Mesenchymal stem cell (in vitro differentiated cells and primary cell): ENCODE measurements around the gene CA5B.
A peak's percentile ranks its signal among the peaks of the same experiment; 100 is the strongest.

ENCODE experiments used
- DNase-seq: peaks from one replicate; pipeline ENCODE4 v3.0.0-alpha.2; 2013
- H2AFZ ChIP-seq: one replicate; pipeline ENCODE4 v1.6.1; 2013; ENCODE audit warnings: low read depth, mild to moderate bottlenecking, control low read depth, inconsistent platforms, low read length, moderate library complexity
- H2AK5ac ChIP-seq: 2 replicates; pipeline ENCODE4 v1.6.1; 2013; ENCODE audit warnings: low read length, moderate library complexity, mild to moderate bottlenecking, inconsistent platforms; ENCODE audit not compliant: severe bottlenecking
- H2BK120ac ChIP-seq: one replicate; pipeline ENCODE4 v1.6.1; 2013; ENCODE audit warnings: low read depth, mild to moderate bottlenecking, inconsistent platforms, low read length, moderate library complexity
- H2BK12ac ChIP-seq, 2 experiments: one replicate each; pipeline ENCODE4 v1.6.1; 2013; ENCODE audit warnings: inconsistent platforms in 2 of 2, low read length in 2 of 2, mild to moderate bottlenecking in 2 of 2, moderate library complexity in 2 of 2, control low read depth in 1 of 2
- H2BK15ac ChIP-seq: one replicate; pipeline ENCODE4 v1.6.1; 2013; ENCODE audit warnings: mild to moderate bottlenecking, low read depth, inconsistent platforms; ENCODE audit not compliant: poor library complexity, severe bottlenecking
- H2BK5ac ChIP-seq: 2 replicates; pipeline ENCODE4 v1.6.1; 2013; ENCODE audit warnings: low read depth, mild to moderate bottlenecking, low read length, control low read depth, inconsistent platforms; ENCODE audit not compliant: poor library complexity, severe bottlenecking
- H3K14ac ChIP-seq, 2 experiments: one replicate each; pipeline ENCODE4 v1.6.1; 2013; ENCODE audit warnings: inconsistent platforms in 2 of 2, low read length in 2 of 2, control low read depth in 1 of 2, mild to moderate bottlenecking in 1 of 2, moderate library complexity in 1 of 2
- H3K18ac ChIP-seq, 2 experiments: one replicate each; pipeline ENCODE4 v1.6.1; 2013; ENCODE audit warnings: inconsistent platforms in 2 of 2, low read length in 2 of 2, control low read depth in 1 of 2, low read depth in 1 of 2, mild to moderate bottlenecking in 1 of 2
- H3K23ac ChIP-seq, 2 experiments: one replicate each; pipeline ENCODE4 v1.6.1; 2013; ENCODE audit warnings: inconsistent platforms in 2 of 2, low read length in 2 of 2, mild to moderate bottlenecking in 2 of 2, moderate library complexity in 2 of 2, control low read depth in 1 of 2
- H3K27ac ChIP-seq: 2 replicates; pipeline ENCODE4 v1.5.1; 2013; ENCODE audit warnings: mild to moderate bottlenecking, moderate library complexity, low read length, control low read depth, inconsistent platforms; ENCODE audit not compliant: poor library complexity, severe bottlenecking
- H3K27me3 ChIP-seq, 2 experiments: 2 replicates each; pipeline versions ENCODE4 v1.6.1 to v1.7.0; 2013; ENCODE audit warnings: low read length in 2 of 2, mild to moderate bottlenecking in 2 of 2, moderate library complexity in 2 of 2, control low read depth in 1 of 2, inconsistent platforms in 1 of 2; ENCODE audit not compliant: control insufficient read depth in 1 of 2, insufficient read depth in 1 of 2
- H3K36me3 ChIP-seq, 2 experiments: 2 replicates each; pipeline versions ENCODE4 v1.6.1 to v1.7.0; 2013; ENCODE audit warnings: low read length in 2 of 2, control low read depth in 1 of 2, inconsistent platforms in 1 of 2, low read depth in 1 of 2, mild to moderate bottlenecking in 1 of 2; ENCODE audit not compliant: insufficient read depth in 2 of 2, control insufficient read depth in 1 of 2
- H3K4ac ChIP-seq, 2 experiments: one replicate each; pipeline ENCODE4 v1.6.1; 2013; ENCODE audit warnings: inconsistent platforms in 2 of 2, low read length in 2 of 2, mild to moderate bottlenecking in 2 of 2, moderate library complexity in 2 of 2, control low read depth in 1 of 2, low read depth in 1 of 2
- H3K4me1 ChIP-seq: 2 replicates; pipeline ENCODE4 v1.6.1; 2013; ENCODE audit warnings: low read depth, low read length, control low read depth; ENCODE audit not compliant: control insufficient read depth, insufficient read depth
- H3K4me2 ChIP-seq: 2 replicates; pipeline ENCODE4 v1.6.1; 2013; ENCODE audit warnings: low read length, mild to moderate bottlenecking, inconsistent platforms; ENCODE audit not compliant: poor library complexity, severe bottlenecking
- H3K4me3 ChIP-seq, 2 experiments: 2 replicates each; pipeline versions ENCODE4 v1.5.1 to v1.7.0; 2013; ENCODE audit warnings: low read length in 2 of 2, mild to moderate bottlenecking in 2 of 2, control low read depth in 1 of 2, low read depth in 1 of 2; ENCODE audit not compliant: insufficient read depth in 1 of 2
- H3K79me1 ChIP-seq: replicated peaks from 2 replicates; pipeline ENCODE4 v1.6.1; 2013; ENCODE audit warnings: mild to moderate bottlenecking, control low read depth, low read length, inconsistent platforms; ENCODE audit not compliant: poor library complexity, severe bottlenecking
- H3K9ac ChIP-seq: 2 replicates; pipeline ENCODE4 v1.7.0; 2013; ENCODE audit warnings: mild to moderate bottlenecking, low read length, moderate library complexity
- H3K9me3 ChIP-seq: 2 replicates; pipeline ENCODE4 v1.7.0; 2013; ENCODE audit warnings: mild to moderate bottlenecking, low read length; ENCODE audit not compliant: control insufficient read depth
- H4K8ac ChIP-seq: one replicate; pipeline ENCODE4 v1.6.1; 2013; ENCODE audit warnings: inconsistent platforms, mild to moderate bottlenecking, low read length, moderate library complexity
- H4K91ac ChIP-seq: one replicate; pipeline ENCODE4 v1.6.1; 2013; ENCODE audit warnings: mild to moderate bottlenecking, low read length, inconsistent platforms
- WGBS: methylation state at CpG from one replicate; pipeline ENCODE4 v1.1.7; 2013; ENCODE audit warnings: mixed read lengths; 5-methylcytosine and 5-hydroxymethylcytosine counted together

Gene CA5B

DNA sequence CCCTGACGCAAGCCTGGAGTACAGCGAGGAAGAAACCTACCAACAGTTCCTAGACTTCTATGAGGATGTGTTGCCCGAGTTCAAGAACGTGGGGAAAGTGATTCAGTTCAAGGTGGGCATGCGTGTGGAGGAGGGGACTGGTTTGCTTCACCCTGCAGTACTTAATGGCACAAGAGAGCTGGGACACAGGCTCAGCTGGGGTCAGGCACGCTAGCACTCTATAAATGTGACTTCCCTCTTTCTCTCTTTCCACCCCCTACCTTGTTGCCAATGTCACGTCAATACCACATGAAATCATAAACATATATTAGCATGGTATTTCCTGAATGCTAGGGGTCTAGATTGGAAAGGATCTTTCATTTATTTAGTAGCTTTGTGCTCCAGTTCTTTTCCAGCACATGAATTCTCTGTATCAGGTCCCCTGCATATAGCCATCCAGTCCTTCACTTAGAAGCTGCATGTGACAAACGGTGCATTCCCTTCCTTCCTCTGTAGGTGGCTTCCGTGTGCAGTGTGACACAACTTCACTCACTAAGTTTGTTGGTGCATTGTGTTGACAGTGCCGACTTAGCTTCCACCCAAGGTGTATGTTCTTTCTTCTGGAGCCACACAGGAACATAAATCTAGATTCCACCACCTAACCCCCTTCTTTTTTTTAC lies 77.8 kb downstream of the CA5B start:
- no peak overlapping the region for H3K4me2 ChIP-seq
- H3K27me3 ChIP-seq: no peaks in the 10 kb centered on the region
- WGBS: 81% methylated on average over 8 of the region's 10 CpGs
- no peak overlapping the region for H4K91ac ChIP-seq
- no peak overlapping the region for H2BK15ac ChIP-seq
- no peak overlapping the region for H3K27ac ChIP-seq
- H2BK5ac ChIP-seq: no peak overlapping the region
- H3K4ac ChIP-seq: no peak overlapping the region
- H3K18ac ChIP-seq: no peak overlapping the region
- H4K8ac ChIP-seq: no peak overlapping the region
- H2AFZ ChIP-seq: no peak overlapping the region
- H3K4me3 ChIP-seq: no peak overlapping the region
- no peak overlapping the region for H2BK120ac ChIP-seq
- H2BK12ac ChIP-seq: no peak overlapping the region
- H3K4me1 ChIP-seq: no peaks in the 10 kb centered on the region
- peaks cover 8 to 89% of the 10 kb centered on the region in 2 experiments for H3K36me3 ChIP-seq
- no peak overlapping the region for H3K14ac ChIP-seq
- no peak overlapping the region for H3K9ac ChIP-seq
- peak; percentile 50 for DNase-seq
- no peak overlapping the region for H3K23ac ChIP-seq
- H3K9me3 ChIP-seq: no peaks in the 10 kb centered on the region
- H3K79me1 ChIP-seq: no peaks in the 10 kb centered on the region
- H2AK5ac ChIP-seq: no peak overlapping the region

DNA sequence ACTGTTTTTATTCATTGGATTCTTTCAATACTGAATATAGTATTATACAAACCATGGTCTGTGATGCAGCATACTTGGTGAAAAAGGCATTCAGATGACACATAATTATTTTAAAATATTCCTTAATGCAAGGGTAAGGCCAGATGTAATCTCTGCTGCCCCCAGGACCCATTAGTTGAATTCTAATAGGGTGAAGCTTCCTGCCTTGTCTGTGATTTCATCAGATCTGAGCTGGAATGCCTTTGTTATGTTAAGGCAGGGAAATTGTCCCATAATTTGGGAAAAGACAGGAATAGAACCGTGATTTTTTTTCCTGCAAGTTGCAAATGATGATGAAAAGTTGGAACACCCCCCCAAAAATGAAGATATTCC lies 78.4 kb downstream of the CA5B start:
- H2BK12ac ChIP-seq: no peak overlapping the region
- H3K14ac ChIP-seq: no peak overlapping the region
- no peak overlapping the region for H3K23ac ChIP-seq
- no peak overlapping the region for H3K4me3 ChIP-seq
- H4K91ac ChIP-seq: no peak overlapping the region
- H3K27me3 ChIP-seq: no peaks in the 10 kb centered on the region
- H3K9me3 ChIP-seq: no peaks in the 10 kb centered on the region
- no peak overlapping the region for H2BK120ac ChIP-seq
- no peak overlapping the region for H3K18ac ChIP-seq
- H2AFZ ChIP-seq: no peak overlapping the region
- no peak overlapping the region for H3K4me2 ChIP-seq
- H3K36me3 ChIP-seq: peaks cover 8 to 89% of the 10 kb centered on the region in 2 experiments
- no peak overlapping the region for H2BK5ac ChIP-seq
- H3K79me1 ChIP-seq: no peaks in the 10 kb centered on the region
- no peak overlapping the region for H4K8ac ChIP-seq
- H3K27ac ChIP-seq: no peak overlapping the region
- DNase-seq: peak; percentile 19
- H3K9ac ChIP-seq: no peak overlapping the region
- 8% methylated on average over 1 of the region's 1 CpG for WGBS
- H3K4me1 ChIP-seq: no peaks in the 10 kb centered on the region
- H3K4ac ChIP-seq: no peak overlapping the region
- H2BK15ac ChIP-seq: no peak overlapping the region
- H2AK5ac ChIP-seq: no peak overlapping the region

DNA sequence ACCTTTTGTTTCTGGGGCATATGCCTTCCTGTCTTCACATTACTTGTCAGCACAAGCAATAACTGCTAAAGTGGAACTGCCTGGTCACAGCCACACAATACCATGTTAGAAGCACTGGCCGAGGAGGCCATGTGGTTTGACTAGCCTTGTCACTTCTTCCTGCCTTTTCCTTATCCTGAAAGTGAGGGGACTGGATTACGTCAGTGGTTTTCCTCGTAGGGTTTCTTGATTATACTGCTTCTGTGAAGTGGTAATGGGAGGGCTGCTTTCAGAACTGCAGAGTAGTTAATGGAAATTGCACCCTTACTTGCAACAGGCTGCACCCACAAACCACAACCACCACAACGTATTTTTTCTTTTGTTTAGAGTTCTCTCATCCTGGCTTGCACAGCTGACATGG lies 78.8 kb downstream of the CA5B start:
- no peaks in the 10 kb centered on the region for H3K27me3 ChIP-seq
- H3K18ac ChIP-seq: no peak overlapping the region
- no peak overlapping the region for H2AFZ ChIP-seq
- peak; percentile 74 for DNase-seq
- H2BK5ac ChIP-seq: no peak overlapping the region
- no peak overlapping the region for H2BK120ac ChIP-seq
- H3K9ac ChIP-seq: no peak overlapping the region
- H3K4me1 ChIP-seq: no peaks in the 10 kb centered on the region
- no peak overlapping the region for H3K14ac ChIP-seq
- H3K23ac ChIP-seq: no peak overlapping the region
- no CpG with 5 or more reads among the region's 4 CpGs for WGBS
- H2BK15ac ChIP-seq: no peak overlapping the region
- H4K8ac ChIP-seq: no peak overlapping the region
- no peak overlapping the region for H3K4me3 ChIP-seq
- no peak overlapping the region for H3K27ac ChIP-seq
- H2BK12ac ChIP-seq: no peak overlapping the region
- no peak overlapping the region for H3K4ac ChIP-seq
- no peaks in the 10 kb centered on the region for H3K79me1 ChIP-seq
- H3K4me2 ChIP-seq: no peak overlapping the region
- peaks cover 8 to 87% of the 10 kb centered on the region in 2 experiments for H3K36me3 ChIP-seq
- no peak overlapping the region for H4K91ac ChIP-seq
- H2AK5ac ChIP-seq: no peak overlapping the region
- H3K9me3 ChIP-seq: no peaks in the 10 kb centered on the region

DNA sequence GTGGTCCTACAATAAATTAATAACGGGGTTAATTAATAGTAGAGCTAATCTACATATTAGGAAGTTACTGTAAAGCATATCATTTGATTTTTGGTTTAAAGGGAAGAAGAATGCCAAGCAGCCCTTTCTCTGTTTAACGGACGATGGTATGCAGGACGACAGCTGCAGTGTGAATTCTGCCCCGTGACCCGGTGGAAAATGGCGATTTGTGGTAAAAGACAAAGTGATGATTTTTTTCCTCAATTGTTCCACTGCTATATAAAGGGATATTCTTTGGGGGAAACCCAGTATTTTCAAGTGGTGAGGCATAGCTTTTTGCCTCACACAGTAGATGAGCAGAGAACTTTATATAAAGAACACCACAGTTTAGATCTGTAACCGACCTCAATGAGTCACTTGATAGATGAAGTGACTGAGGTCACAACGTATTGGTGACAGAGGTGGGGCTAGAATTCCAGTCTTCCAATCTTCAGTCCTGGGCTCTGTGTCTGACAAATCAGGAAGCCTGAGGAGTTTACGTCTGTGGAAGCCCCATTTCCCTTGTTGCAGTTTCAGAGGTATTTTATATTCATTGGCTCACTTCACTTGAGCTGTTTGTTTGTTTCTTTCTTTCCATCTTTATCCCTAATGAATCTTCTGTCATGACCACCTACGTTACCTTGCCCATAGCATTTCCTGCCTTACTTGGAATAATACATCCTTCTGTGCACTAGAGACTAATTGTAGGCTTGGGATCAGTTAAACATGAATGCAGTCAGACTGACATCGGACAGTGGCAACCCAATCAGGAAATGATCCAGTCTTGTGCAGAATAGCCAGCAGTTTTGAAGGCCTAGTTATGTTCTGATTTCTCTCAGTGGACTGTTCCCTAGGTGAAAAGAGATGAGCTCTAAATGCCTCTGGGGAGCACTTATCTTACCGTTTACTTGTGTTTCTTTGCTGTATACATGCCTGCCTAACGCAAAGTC lies 82.3 kb downstream of the CA5B start:
- peak; percentile 12 for DNase-seq
- H3K27me3 ChIP-seq: no peaks in the 10 kb centered on the region
- H2BK120ac ChIP-seq: no peak overlapping the region
- no peaks in the 10 kb centered on the region for H3K9me3 ChIP-seq
- no peak overlapping the region for H3K14ac ChIP-seq
- no peaks in the 10 kb centered on the region for H3K79me1 ChIP-seq
- H3K23ac ChIP-seq: no peak overlapping the region
- no peak overlapping the region for H3K4ac ChIP-seq
- no peak overlapping the region for H2BK5ac ChIP-seq
- WGBS: 71% methylated on average over 8 of the region's 14 CpGs
- no peak overlapping the region for H2AFZ ChIP-seq
- H3K4me1 ChIP-seq: no peaks in the 10 kb centered on the region
- no peak overlapping the region for H4K8ac ChIP-seq
- no peak overlapping the region for H2BK12ac ChIP-seq
- no peak overlapping the region for H3K18ac ChIP-seq
- no peak overlapping the region for H3K27ac ChIP-seq
- H3K4me2 ChIP-seq: no peak overlapping the region
- H4K91ac ChIP-seq: no peak overlapping the region
- no peak overlapping the region for H3K9ac ChIP-seq
- H3K36me3 ChIP-seq: peaks cover 13 to 81% of the 10 kb centered on the region in 2 experiments
- H2AK5ac ChIP-seq: no peak overlapping the region
- H3K4me3 ChIP-seq: no peak overlapping the region
- H2BK15ac ChIP-seq: no peak overlapping the region
